DND-41 (cell line): ENCODE data around the gene ZNF816.

Source experiments
- ATAC-seq: fragments of 200-7000 bp; cut with Tn5 transposase; 3 replicates; pipeline ENCODE4 v1.9.1; 2021; ENCODE audit warnings: low read depth; ENCODE audit not compliant: insufficient read depth
- DNase-seq: peaks from one replicate; pipeline ENCODE4 v3.0.0-alpha.2; 2020
- H2AFZ ChIP-seq: 2 replicates; pipeline ENCODE4 v1.6.0; 2012; ENCODE audit warnings: low read depth, low read length
- H3K27ac ChIP-seq: 2 replicates; pipeline ENCODE4 v1.5.1; 2012; ENCODE audit warnings: low read length, inconsistent platforms
- H3K27me3 ChIP-seq: fragments of 200-600 bp; sonication (generic); 2 replicates; pipeline ENCODE4 v1.6.0; 2012; ENCODE audit warnings: low read length, mild to moderate bottlenecking, inconsistent platforms; ENCODE audit not compliant: insufficient read depth, poor library complexity
- H3K36me3 ChIP-seq: 2 replicates; pipeline ENCODE4 v1.5.1; 2012; ENCODE audit warnings: low read length, inconsistent platforms; ENCODE audit not compliant: insufficient read depth
- H3K4me1 ChIP-seq: 2 replicates; pipeline ENCODE4 v1.5.1; 2012; ENCODE audit warnings: mild to moderate bottlenecking, low read length; ENCODE audit not compliant: insufficient read depth
- H3K4me2 ChIP-seq: 2 replicates; pipeline ENCODE4 v1.6.0; 2012; ENCODE audit warnings: mild to moderate bottlenecking, moderate library complexity, low read length, inconsistent platforms; ENCODE audit not compliant: insufficient read depth
- H3K4me3 ChIP-seq, 2 experiments: fragments of 200-600 bp in 1 of 2; shearing (Covaris generic) in 1 of 2; 2 replicates each; pipeline ENCODE4 v1.5.1; 2012 to 2016; ENCODE audit warnings: inconsistent platforms in 2 of 2, low read length in 2 of 2, mild to moderate bottlenecking in 2 of 2, low read depth in 1 of 2, moderate library complexity in 1 of 2
- H3K79me2 ChIP-seq: 2 replicates; pipeline ENCODE4 v1.6.0; 2012; ENCODE audit warnings: low read length, inconsistent platforms; ENCODE audit not compliant: insufficient read depth
- H3K9ac ChIP-seq: 2 replicates; pipeline ENCODE4 v1.6.0; 2012; ENCODE audit warnings: low read depth, mild to moderate bottlenecking, inconsistent platforms, low read length, moderate library complexity
- H3K9me3 ChIP-seq: 2 replicates; pipeline ENCODE4 v1.5.1; 2012; ENCODE audit warnings: low read length, moderate library complexity, mild to moderate bottlenecking, inconsistent platforms; ENCODE audit not compliant: insufficient read depth, severe bottlenecking
- H4K20me1 ChIP-seq: 2 replicates; pipeline ENCODE4 v1.6.0; 2012; ENCODE audit warnings: low read length; ENCODE audit not compliant: insufficient read depth
- CTCF ChIP-seq: IDR thresholded peaks from 2 replicates; pipeline ENCODE4 v1.5.1; 2012; ENCODE audit warnings: borderline replicate concordance, low read length, moderate library complexity, mild to moderate bottlenecking; ENCODE audit not compliant: poor library complexity, severe bottlenecking; ENCODE audit errors: extremely low read depth
- EZH2 ChIP-seq: IDR thresholded peaks from 3 replicates; pipeline ENCODE4 v1.6.1; 2012; ENCODE audit warnings: borderline replicate concordance, low read depth, mild to moderate bottlenecking, moderate library complexity, low read length, inconsistent platforms; ENCODE audit not compliant: severe bottlenecking

Gene ZNF816

DNA sequence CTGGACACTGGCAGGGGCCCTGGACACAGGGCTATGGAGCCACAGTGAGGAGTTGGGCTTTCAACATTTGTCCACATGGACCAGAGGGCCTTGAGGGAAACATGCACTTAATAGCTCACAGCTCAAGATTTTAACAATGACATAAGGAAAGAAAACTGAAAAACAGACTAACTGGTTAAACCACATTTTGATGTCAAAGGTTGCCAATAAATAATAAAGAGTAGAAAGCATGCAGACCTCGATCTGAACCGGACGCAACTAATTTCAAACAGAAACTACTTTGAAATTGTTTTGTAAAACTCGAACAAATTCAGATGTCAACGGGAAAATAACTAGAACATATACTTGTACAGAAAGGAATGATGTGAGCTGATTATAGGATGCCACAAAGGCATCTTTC lies 23.9 kb downstream of the ZNF816 start:
- DNase-seq = no peak
- H4K20me1 ChIP-seq = no peaks in the 10 kb centered on the region
- peaks cover 65% of the 10 kb centered on the region for H3K79me2 ChIP-seq
- H3K27me3 ChIP-seq = no peaks in the 10 kb centered on the region
- H3K4me3 ChIP-seq = no peak overlapping the region
- ATAC-seq = no peak
- H3K9ac ChIP-seq = no peak overlapping the region
- H3K27ac ChIP-seq = no peak overlapping the region
- no peak overlapping the region for H2AFZ ChIP-seq
- peaks cover 34% of the 10 kb centered on the region for H3K4me1 ChIP-seq
- TF ChIP-seq CTCF (no peak), EZH2 (no peak)
- H3K36me3 ChIP-seq = peaks cover 17% of the 10 kb centered on the region
- H3K4me2 ChIP-seq = no peak overlapping the region
- H3K9me3 ChIP-seq = no peaks in the 10 kb centered on the region

GRCh38 chr19:52936954-52937325 lies 25.7 kb downstream of the ZNF816 start:
- H3K36me3 ChIP-seq = peaks cover 17% of the 10 kb centered on the region

DNA sequence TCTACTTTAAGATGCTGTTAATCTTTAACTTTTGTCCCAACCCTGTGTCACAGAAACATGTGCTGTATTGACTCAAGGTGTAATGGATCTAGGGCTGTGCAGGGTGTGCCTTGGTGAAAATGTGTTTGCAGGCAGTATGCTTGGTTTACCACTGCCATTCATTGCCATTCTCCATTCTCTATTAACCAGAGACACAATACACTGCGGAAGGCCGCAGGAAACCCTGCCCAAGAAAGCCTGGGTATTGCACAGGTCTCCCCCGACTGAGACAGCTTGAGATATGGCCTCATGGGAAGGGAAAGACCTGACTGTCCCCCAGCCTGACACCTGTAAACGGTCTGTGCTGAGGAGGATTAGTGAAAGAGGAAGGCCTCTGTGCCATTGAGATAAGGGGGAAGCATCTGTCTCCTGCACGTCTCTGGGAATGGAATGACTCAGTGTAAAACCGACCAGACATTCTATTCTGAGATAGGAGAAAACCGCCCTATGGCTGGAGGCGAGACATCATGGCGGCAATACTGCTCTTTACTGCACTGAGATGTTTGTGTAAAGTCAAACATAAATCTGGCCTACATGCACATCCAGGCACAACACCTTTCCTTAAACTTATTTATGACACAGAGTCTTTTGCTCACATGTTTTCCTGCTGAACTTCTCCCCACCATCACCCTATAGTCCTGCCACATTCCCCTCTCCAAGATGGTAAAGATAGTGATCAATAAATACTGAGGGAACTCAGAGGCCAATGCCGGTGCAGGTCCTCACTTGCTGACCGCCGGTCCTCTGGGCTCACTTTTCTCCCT lies 26.3 kb downstream of the ZNF816 start:
- TF ChIP-seq CTCF = no peak
- Histone ChIP-seq H3K9ac (no peak overlapping the region), H3K27me3 (no peaks in the 10 kb centered on the region), H3K9me3 (no peaks in the 10 kb centered on the region), H2AFZ (no peak overlapping the region), H4K20me1 (no peaks in the 10 kb centered on the region), H3K4me1 (peaks cover 17% of the 10 kb centered on the region), H3K79me2 (peaks cover 58% of the 10 kb centered on the region), H3K36me3 (peaks cover 17% of the 10 kb centered on the region), H3K27ac (no peak overlapping the region), H3K4me2 (no peak overlapping the region), H3K4me3 (no peak overlapping the region)
- DNase-seq (no peak), ATAC-seq (no peak)

More at GRCh38 chr19:52936954-52937325, 25.7 kb downstream of the ZNF816 start:
- Histone ChIP-seq H3K4me3 (no peak overlapping the region), H3K9me3 (no peaks in the 10 kb centered on the region), H3K4me1 (peaks cover 23% of the 10 kb centered on the region), H4K20me1 (no peaks in the 10 kb centered on the region), H3K9ac (no peak overlapping the region), H3K79me2 (peaks cover 61% of the 10 kb centered on the region), H2AFZ (no peak overlapping the region), H3K27me3 (no peaks in the 10 kb centered on the region), H3K27ac (no peak overlapping the region), H3K4me2 (no peak overlapping the region)
- TF ChIP-seq EZH2 = no peak
- no peak for TF ChIP-seq CTCF
- ATAC-seq (no peak), DNase-seq (no peak)
